Activated gamma-delta T cell treated with anti-CD3 and anti-CD28 coated beads, Interleukin-2, amount 50 U/mL, for 16 hours (primary cell): ENCODE measurements around the gene SLC26A8.
"Not testable (repeated sequence)": the region's sequence is repeated elsewhere in the genome, so short reads cannot be mapped to it uniquely, and the experiment has no call there.

Source experiments
- DNase-seq: peaks from one replicate; pipeline ENCODE4 v3.0.0-alpha.2; 2020; ENCODE audit warnings: low read depth

SLC26A8 gene

DNA sequence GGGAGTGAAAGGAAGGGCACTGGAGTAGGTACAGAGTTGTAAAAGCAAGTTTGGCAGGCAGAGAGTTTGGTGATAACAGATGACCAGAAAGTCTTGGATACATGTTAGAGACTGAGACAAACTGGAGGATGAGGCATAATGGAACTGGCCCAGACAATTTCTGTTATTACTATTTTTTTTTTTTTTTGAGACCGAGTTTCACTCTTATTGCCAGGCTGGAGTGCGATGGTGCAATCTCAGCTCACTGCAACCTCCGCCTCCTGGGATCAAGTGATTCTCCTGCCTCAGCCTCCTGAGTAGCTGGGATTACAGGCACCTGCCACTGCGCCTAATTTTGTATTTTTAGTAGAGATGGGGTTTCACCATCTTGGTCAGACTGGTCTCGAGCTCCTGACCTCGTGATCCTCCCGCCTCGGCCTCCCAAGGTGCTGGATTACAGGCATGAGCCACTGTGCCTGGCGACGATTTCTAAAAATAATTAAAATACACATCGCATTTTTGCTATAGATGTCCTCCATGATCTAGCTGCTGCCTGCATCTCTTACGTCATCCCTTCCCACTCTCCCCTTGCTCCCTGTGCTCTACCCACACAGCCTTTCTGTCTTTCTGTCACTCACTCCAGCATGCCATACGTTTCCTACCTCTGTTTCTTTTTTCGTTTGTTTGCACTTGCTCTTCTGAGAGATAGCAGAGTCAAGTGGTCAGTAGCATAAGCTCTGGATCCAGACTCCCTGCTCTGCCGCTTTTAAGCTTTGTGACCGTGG is 26.7 kb upstream of the SLC26A8 start:
- no peak for DNase-seq

DNA sequence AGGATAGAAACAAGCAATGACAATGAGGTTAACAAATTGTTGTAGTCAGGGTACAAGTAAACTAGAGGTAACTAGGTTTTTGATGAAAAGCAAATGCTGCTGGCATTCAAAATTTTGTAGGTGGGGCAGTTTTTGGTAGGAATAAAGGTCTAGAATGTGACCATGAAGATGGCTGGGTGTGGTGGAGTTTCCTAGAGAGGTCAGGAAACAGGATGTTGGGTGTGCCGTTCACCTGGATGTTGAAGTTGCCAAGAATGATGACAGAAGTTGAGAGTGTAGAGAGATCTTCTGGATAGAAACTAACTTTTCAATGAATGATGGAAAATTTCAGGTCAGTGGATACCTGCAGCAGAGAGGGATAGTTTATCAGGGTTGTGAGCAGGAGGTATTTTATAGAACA is 25.9 kb upstream of the SLC26A8 start:
- DNase-seq: no peak

- no peak for DNase-seq
These were observed 25.1 kb upstream of the SLC26A8 start for GRCh38 chr6:36049582-36049981.

DNA sequence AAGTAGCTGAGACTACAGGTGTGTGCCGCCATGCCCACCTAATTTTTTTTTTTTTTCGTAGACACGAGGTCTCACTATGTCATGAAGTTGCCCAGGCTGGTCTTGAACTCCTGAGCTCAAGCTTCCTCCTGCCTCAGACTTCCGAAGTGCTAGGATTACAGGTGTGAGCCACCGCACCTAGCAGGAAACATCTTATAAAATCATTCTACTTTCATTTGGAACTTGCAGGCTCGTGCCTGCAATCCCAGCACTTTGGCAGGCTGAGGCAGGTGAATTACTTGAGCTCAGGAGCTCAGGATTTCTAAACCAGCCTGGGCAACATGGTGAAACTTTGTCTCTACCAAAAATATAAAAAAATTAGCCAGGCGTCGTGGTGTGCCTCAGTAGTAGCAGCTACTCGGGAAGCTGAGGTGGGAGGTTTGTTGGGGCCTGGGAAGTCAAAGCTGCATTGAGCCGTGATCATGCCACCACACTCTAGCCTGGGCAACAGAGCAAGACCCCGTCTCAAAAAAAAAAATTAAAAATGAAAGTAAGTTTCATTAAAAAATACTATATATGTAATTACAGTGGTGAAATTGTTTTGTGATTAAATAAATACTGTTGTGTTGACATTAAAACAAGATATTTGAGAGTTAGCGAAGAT is 18.3 kb upstream of the SLC26A8 start:
- DNase-seq: no peak

- DNase-seq: no peak
These were observed 16.5 kb upstream of the SLC26A8 start for GRCh38 chr6:36040958-36041357.

GRCh38 chr6:36039112-36039511 is 14.7 kb upstream of the SLC26A8 start:
- DNase-seq: no peak

GRCh38 chr6:36038120-36038876 is 13.9 kb upstream of the SLC26A8 start:
- DNase-seq: no peak

DNA sequence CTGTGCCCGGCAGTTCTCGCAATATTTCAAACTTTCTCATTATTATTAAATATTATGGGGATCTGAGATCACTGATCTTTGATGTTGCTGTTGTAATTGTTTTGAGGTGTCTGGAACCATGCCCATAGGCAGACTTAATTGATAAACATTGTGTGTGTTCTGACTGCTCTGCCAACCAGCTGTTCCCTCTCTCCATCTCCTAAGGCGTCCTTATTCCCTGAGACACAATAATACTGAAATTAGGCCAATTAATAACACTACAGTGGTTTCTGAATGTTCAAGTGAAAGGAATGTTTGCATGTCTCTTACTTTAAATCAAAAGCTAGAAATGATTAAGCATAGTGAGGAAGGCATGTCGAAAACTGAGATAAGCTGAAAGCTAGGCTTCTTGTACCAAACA is 10.8 kb upstream of the SLC26A8 start:
- DNase-seq: no peak

DNA sequence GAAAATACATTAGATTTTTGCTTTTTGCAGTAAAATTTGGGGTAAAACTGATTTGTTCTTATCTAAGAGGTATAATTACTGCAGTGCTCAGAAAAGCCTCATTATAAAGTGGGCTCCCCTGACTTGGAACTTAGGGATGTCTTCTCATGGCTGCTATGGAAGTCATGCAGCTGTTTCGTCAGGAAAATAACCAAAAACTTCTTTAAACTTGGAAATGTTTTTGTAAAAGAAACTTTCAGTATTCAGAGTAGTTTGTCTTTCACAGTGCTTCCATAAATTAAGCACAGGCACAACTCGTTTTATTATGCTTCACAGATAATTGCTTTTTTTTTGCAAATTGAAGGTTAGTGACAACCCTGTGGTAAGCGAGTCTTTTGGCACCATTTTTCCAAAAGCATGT is 10.0 kb upstream of the SLC26A8 start:
- no peak for DNase-seq

DNA sequence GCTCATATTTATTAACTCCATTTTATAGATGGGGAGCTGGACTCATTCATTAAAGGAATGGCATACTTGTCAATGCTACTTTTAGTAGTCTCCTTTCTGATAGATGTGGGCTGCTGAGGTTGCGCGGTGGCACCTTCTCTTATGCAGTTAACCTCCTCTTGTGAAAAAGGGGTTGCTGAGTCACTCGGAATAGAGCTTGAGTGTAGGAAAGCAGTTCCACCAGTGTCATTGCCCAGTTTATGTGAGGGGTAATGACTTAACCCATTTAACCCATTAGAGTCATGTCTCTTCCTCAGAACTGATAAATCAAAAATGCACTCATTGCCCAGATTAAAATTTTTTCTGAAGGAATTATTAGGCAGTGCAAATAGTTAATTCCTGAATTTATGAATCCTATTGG is 9.5 kb upstream of the SLC26A8 start:
- DNase-seq: peak; percentile 28

DNA sequence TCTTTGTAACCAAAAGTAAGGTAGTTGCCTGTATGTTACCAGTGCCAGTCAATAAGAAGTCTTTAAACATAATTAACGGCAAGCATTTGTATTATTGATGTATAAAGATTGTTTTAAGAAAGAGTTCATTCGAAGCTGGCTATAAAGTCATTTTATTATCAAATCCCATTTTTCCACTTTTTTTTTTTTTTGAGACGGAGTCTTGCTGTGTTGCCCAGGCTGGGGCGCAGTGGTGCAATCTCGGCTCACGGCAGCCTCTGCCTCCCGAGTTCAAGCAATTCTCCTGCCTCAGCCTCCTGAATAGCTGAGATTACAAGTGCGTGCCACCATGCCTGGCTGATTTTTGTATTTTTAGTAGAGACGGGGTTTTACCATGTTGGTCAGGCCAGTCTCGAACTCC is 8.7 kb upstream of the SLC26A8 start:
- DNase-seq: not testable (repeated sequence)

- DNase-seq: no peak
These were observed 7.8 kb upstream of the SLC26A8 start for GRCh38 chr6:36032261-36032660.

- no peak for DNase-seq
These were observed 5.0 kb upstream of the SLC26A8 start for GRCh38 chr6:36029464-36029863.

DNA sequence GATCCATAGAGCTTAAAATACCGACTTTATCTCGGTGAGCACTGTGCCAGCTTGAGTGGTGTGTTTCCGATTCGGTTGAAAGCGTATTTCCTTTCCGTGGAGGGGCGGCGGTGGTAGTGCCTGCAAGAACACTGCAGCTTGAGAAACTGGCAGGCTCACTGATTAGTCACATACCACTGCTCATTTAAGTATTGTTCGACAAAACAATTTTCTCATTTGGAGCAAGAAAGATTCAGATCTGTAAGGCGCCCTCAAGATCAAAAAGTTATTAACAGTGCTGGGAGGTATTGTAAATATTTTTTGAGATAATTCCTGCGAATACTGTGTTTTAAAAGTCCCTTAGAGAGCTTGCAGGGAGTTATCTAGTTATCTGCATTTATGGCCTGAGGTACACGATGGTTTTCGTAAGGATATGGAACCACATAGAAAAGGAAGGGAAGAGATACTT is 4.5 kb upstream of the SLC26A8 start:
- DNase-seq: peak; percentile 59

DNA sequence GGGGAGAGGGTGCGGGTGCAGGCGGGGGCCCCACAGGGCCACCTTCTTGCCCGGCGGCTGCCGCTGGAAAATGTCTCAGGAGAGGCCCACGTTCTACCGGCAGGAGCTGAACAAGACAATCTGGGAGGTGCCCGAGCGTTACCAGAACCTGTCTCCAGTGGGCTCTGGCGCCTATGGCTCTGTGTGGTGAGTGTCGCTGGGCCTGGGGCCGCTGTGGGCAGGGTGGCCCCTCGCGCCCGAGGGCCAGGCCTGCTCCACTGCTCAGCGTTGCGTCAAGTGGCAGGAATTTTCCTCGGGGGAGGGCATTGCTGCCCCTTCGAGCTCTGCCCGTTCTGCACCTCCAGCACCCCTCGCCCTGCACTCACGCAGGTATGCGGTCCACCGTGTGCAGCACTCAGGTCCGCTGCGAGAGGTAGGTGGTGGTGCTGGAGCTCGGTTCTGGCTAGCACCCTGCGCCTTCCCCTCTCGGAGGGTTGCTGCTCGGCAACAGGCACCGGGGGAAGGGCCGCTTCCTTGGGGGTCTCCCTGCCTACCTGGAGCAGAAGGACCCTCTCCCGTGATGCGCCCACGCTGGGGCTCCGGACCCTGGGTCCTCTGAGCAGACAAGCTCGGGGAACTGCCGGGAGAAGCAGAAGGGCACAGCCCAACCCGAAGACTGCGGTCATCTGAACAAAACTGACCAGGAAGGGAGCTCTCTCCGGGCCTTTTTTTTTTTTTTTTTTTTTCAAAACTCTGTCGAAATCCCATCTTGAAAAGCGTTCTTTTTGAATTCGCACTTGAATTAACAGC is 3.8 kb upstream of the SLC26A8 start:
- DNase-seq: peak; percentile 14

DNA sequence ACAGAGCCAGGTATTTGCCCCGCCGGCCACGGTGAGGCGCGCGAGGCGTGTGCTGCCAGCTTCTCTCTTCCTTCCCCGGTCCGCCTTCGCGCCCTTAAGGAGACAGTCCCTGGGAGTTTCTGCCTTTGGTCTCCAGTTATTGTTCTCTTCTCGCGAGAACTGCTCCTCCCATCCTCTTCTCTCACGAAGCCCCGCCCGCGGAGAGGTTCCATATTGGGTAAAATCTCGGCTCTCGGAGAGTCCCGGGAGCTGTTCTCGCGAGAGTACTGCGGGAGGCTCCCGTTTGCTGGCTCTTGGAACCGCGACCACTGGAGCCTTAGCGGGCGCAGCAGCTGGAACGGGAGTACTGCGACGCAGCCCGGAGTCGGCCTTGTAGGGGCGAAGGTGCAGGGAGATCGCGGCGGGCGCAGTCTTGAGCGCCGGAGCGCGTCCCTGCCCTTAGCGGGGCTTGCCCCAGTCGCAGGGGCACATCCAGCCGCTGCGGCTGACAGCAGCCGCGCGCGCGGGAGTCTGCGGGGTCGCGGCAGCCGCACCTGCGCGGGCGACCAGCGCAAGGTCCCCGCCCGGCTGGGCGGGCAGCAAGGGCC is 3.2 kb upstream of the SLC26A8 start, which contains the start of gene MAPK14:
Gene MAPK14 (plus strand): TSS at position 308 of the 587 bp plus-strand sequence. CDS start 350 bp downstream, outside the sequence.
- peak; percentile 97 for DNase-seq

- DNase-seq: no peak
These were observed 1.5 kb upstream of the SLC26A8 start for GRCh38 chr6:36025932-36026327.

GRCh38 chr6:36025260-36025931 is 955 bp upstream of the SLC26A8 start:
- DNase-seq: no peak

- DNase-seq: no peak
These were observed 4.3 kb downstream of the SLC26A8 start for GRCh38 chr6:36020154-36020553.

GRCh38 chr6:36019167-36019566 is 5.3 kb downstream of the SLC26A8 start:
- DNase-seq: no peak

DNA sequence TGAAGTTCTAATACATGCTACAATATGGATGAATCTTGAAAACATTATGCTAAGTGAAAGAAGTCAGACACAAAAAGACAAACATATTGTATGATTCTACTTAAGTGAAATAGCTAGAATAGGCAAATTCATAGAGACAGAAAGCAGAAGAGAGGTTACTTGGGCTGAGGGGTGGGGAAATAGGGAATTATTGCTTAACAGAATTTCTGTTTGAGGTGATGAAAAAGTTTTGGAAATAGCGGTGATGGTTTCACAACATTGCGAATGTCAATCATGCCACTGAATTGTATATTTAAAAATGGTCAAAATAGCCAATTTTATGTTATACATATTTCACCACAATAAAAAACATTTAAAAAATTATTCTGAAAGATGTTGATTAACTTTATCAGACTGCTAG is 6.1 kb downstream of the SLC26A8 start:
- DNase-seq: no peak
